Naive thymus-derived CD8-positive, alpha-beta T cell (primary cell): Measurements from ENCODE around the gene ACVR1. TPM values are rescaled to one million over a fixed set of nuclear protein-coding genes. Genes with fewer than 3 reads are reported as not detected.
A peak's percentile ranks its signal among the peaks of the same experiment; 100 is the strongest.

ENCODE experiments used
- ATAC-seq, 2 donors: fragments of 150-1000 bp; cut with Tn5 transposase in 1 of 2; sonication (Bioruptor Pico), chemical (Tn5 transposase) in 1 of 2; 1 replicate in 1 of 2; 2 replicates in 1 of 2; pipeline ENCODE4 v1.10.0; 2021; ENCODE audit warnings: mild to moderate bottlenecking in 2 of 2, moderate library complexity in 2 of 2
- POLR2A ChIA-PET: fragments of 350-600 bp; sonication (Branson Sonifier 250); formaldehyde crosslinking; loops from one replicate; lab custom pipeline; 2021; ENCODE audit warnings: antibody characterized with exemption; lab: Charles Lee
- DNase-seq, 10 donors: peaks; one replicate each; pipeline versions ENCODE4 v3.0.0 to v3.0.0-alpha.2; 2020 to 2022
- H3K27ac Mint-ChIP-seq, 10 donors: one replicate each; pipeline ENCODE4 v1.8.0; 2020 to 2022; ENCODE audit warnings: mild to moderate bottlenecking in 10 of 10, mixed read lengths in 10 of 10, moderate library complexity in 4 of 10, inconsistent platforms in 1 of 10
- H3K27me3 Mint-ChIP-seq, 5 donors: one replicate each; pipeline ENCODE4 v1.8.0; 2021 to 2022; ENCODE audit warnings: mixed read lengths in 5 of 5
- H3K36me3 Mint-ChIP-seq, 3 donors: one replicate each; pipeline ENCODE4 v1.8.0; 2020 to 2022; ENCODE audit warnings: mixed read lengths in 3 of 3, mild to moderate bottlenecking in 2 of 3, inconsistent platforms in 1 of 3
- H3K4me1 Mint-ChIP-seq, 4 donors: one replicate each; pipeline ENCODE4 v1.8.0; 2021 to 2022; ENCODE audit warnings: mixed read lengths in 4 of 4
- H3K4me3 Mint-ChIP-seq, 10 donors: one replicate each; pipeline ENCODE4 v1.8.0; 2020 to 2022; ENCODE audit warnings: mild to moderate bottlenecking in 10 of 10, mixed read lengths in 10 of 10, moderate library complexity in 6 of 10, inconsistent platforms in 1 of 10
- H3K9me3 Mint-ChIP-seq, 9 donors: one replicate each; pipeline ENCODE4 v1.8.0; 2020 to 2022; ENCODE audit warnings: mixed read lengths in 9 of 9, mild to moderate bottlenecking in 3 of 9, inconsistent platforms in 1 of 9, moderate library complexity in 1 of 9
- polyA plus RNA-seq, 3 donors: library from polyadenylated mRNA; unstranded; fragments of 300-500 nt; fragmentation: Illumina TruSeq; gene quantifications; one replicate each; pipeline ENCODE4 v1.2.3, GENCODE V29; 2021
- total RNA-seq, 8 experiments: library from RNA in 2 of 8; stranded (reverse) in 2 of 8; gene quantifications; one replicate each; pipeline ENCODE4 v1.2.3 and lab custom pipeline; 2021 to 2026

The ACVR1 gene
- total and polyA plus RNA-seq, 5 experiments from 2014 or later, result 2.6 to 14.5 (median 4.3) TPM

DNA sequence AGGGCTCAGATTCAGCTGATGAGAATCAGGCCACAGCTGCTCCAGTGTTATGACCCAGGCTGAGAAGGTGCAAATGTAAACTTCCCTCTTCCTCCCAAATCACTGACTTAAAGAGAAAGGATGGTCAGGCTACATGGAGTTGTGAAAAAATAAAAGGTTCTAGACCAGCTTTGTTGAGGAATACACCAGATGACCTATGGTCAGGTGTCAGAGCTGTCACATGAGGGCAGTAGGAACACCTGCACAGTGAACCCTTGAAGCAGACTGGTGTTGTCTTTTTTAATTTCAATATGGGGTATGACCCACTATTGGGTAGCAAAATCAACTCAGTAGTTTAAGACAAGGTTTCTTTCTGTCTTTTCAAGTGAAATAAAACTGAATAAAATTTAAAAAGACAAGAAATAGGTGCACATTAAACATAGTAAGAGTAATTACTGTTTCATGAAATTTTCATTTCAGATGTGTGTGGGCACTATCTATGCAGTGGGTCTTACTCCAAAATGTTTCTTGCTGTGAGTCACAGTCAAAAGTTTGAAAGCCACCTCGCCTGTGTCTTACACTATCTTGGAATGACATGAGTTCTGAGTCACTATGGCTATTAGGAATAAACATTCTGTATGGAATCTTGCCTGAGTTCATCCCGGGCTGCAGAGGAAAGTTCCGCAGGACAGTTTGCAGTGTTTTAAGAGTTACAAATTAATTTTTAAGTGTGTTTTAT, 83.6 kb downstream of the ACVR1 start:
- Mint-ChIP-seq H3K9me3 (no peaks in the 10 kb centered on the region), H3K27ac (no peak overlapping the region), H3K27me3 (no peaks in the 10 kb centered on the region), H3K36me3 (peaks cover 0 to 5% (median 0%) of the 10 kb centered on the region in 3 donors), H3K4me1 (peaks cover 0 to 6% (median 1%) of the 10 kb centered on the region in 4 donors), H3K4me3 (no peak overlapping the region)
- POLR2A ChIA-PET, result no interaction called here
- DNase-seq (no peak), ATAC-seq (no peak)

DNA sequence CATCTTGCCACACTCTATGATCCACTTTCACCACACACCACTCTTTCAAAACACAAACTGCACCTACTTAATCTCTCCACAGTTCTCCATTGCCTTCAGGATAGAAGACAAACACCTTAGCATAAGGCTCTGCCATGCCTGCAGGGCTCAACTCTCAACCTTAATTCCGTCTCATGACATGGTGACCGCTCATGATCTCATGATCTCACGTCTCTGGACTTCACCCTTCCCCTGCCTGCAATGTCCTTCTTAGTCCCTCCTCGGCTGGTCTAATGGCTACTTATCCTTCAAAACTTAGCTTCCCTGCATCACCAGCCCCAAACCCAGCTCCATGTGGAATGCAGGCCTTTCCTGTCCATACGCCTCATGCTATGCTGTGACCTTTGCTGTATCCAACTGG, 85.3 kb downstream of the ACVR1 start:
- H3K9me3 Mint-ChIP-seq, result no peaks in the 10 kb centered on the region
- H3K27ac Mint-ChIP-seq, result no peak overlapping the region
- no peak for ATAC-seq
- peaks cover 0 to 3% (median 2%) of the 10 kb centered on the region in 3 donors for H3K36me3 Mint-ChIP-seq
- POLR2A ChIA-PET, result no interaction called here
- H3K27me3 Mint-ChIP-seq, result no peaks in the 10 kb centered on the region
- H3K4me1 Mint-ChIP-seq, result peaks cover 0 to 6% (median 3%) of the 10 kb centered on the region in 4 donors
- no peak for DNase-seq
- H3K4me3 Mint-ChIP-seq, result no peak overlapping the region

GRCh38 chr2:157789933-157790511, 86.1 kb downstream of the ACVR1 start:
- POLR2A ChIA-PET, result no interaction called here
- peak overlapping the region in 1 of 10 donors; percentile 30 for H3K4me3 Mint-ChIP-seq
- no peaks in the 10 kb centered on the region for H3K9me3 Mint-ChIP-seq
- H3K4me1 Mint-ChIP-seq, result peaks cover 0 to 8% (median 4%) of the 10 kb centered on the region in 4 donors
- no peak for ATAC-seq
- DNase-seq, result peak in 1 of 10 donors; percentile 5
- no peaks in the 10 kb centered on the region for H3K27me3 Mint-ChIP-seq
- no peak overlapping the region for H3K27ac Mint-ChIP-seq
- peaks cover 0 to 3% (median 2%) of the 10 kb centered on the region in 3 donors for H3K36me3 Mint-ChIP-seq

DNA sequence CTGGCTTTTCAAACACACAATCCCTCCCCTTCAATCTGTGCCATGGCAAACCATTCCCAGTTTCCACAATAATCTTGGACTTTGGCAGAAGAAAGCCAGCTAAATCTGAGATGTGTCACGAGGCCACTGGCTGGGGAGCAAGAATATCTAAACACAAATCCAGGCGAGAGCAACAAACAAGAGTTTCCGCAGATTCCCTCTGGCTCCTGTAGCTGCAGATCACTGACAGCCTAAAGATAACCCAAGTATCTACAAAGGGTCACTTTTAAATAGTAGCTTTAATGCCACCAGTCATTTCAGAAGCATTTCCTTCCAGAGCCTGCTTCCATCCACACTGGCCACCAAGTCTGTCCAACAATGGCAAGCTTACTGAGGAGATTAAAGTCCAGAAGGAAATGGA, 86.9 kb downstream of the ACVR1 start:
- Mint-ChIP-seq H3K36me3 (peaks cover 0 to 2% (median 1%) of the 10 kb centered on the region in 3 donors), H3K4me1 (peaks cover 0 to 14% (median 9%) of the 10 kb centered on the region in 4 donors), H3K27ac (peak overlapping the region in 3 of 10 donors; percentile 9 to 41 (median 20)), H3K4me3 (no peak overlapping the region), H3K27me3 (no peaks in the 10 kb centered on the region), H3K9me3 (no peaks in the 10 kb centered on the region)
- no peak for DNase-seq
- no peak for ATAC-seq
- POLR2A ChIA-PET, result no interaction called here

DNA sequence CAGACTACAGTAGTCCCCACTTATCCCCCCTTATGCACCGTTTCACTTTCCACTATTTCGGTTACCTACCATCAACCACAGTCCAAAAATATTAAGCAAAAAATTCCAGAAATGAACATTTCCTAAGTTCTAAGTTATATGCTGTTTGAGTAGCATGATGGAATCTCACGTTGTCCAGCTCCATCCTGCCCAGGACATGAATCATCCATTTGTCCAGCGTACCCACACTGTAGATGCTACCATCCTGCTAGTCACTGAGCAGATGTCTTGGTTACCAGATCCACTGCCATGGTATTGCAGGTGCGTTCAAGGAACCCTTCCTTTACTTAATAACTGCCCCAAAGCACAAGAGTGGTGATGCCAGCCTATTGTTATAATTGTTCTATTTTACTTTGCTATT, 87.9 kb downstream of the ACVR1 start:
- H3K27me3 Mint-ChIP-seq, result no peaks in the 10 kb centered on the region
- POLR2A ChIA-PET, result no interaction called here
- peaks cover 0 to 2% (median 0%) of the 10 kb centered on the region in 3 donors for H3K36me3 Mint-ChIP-seq
- ATAC-seq (no peak), DNase-seq (no peak)
- H3K4me1 Mint-ChIP-seq, result peaks cover 0 to 19% (median 16%) of the 10 kb centered on the region in 4 donors
- no peaks in the 10 kb centered on the region for H3K9me3 Mint-ChIP-seq
- no peak overlapping the region for H3K4me3 Mint-ChIP-seq
- peak overlapping the region in 3 of 10 donors; percentile 21 to 67 (median 58) for H3K27ac Mint-ChIP-seq

DNA sequence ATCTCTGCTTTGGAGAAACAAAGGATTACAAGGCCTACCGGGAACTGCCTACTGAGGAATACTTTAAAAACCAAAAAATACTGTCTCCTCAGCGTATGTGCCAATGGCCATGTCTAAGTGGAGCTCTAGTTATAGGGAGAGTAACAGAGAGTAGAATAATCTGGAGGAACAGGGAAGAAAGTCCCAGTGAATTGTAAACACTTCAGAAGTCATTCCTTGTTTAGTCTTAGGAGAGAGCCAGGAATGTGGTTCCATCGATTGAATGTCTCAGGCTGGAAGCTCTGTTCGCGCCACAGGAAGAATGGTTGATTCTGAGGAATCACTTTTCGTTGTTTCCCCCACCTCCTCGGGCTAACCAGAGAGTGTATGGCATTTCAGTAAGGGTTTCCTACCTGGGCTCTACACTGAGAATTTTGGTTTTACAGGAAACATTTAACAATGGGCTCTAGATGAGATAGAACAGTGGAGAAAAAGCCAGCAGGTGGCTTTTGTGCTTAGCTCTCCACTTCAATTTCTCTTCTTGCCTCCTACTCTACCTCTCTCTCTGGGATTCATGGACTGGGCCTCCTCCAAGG, 88.7 kb downstream of the ACVR1 start:
- peaks cover 0 to 2% (median 0%) of the 10 kb centered on the region in 3 donors for H3K36me3 Mint-ChIP-seq
- no peaks in the 10 kb centered on the region for H3K9me3 Mint-ChIP-seq
- DNase-seq, result no peak
- peaks cover 4 to 24% (median 20%) of the 10 kb centered on the region in 4 donors for H3K4me1 Mint-ChIP-seq
- no peak overlapping the region for H3K4me3 Mint-ChIP-seq
- no peak for ATAC-seq
- no peaks in the 10 kb centered on the region for H3K27me3 Mint-ChIP-seq
- peak overlapping the region in 2 of 10 donors; percentile 21 to 63 for H3K27ac Mint-ChIP-seq
- POLR2A ChIA-PET, result no interaction called here

DNA sequence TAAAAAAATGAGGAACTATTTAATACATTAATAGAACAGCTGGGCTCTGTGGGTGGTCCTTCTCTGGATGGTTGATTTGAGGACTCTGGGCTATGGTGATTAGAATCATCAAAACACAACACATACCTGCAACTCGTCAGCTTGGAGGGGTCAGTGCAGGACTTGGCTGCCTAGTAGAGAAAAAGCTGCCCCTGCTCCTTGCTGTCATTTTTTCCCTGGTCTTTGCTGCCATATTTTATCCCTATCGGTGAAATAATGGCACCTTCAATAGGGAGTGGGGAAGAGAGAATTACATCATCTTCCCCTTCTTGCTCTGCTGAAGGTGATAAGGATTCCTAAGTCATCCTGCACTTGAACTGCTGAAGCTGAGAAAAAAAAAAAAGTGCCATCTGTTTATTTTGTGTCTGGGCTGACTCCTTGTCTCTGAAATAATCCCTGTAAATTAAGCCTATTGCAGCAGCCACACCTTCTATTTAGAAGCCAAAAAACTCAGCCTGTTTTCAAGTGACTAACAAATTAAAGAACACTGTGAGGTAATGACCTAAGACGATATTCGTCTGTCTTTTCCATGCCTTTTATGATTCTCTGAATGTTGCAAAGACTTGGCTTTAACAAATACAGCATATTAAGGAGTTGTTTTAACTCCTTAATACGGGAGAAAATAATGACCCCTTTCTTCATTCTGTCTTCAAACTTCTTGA, 89.3 kb downstream of the ACVR1 start:
- POLR2A ChIA-PET, result no interaction called here
- peaks cover 8 to 30% (median 26%) of the 10 kb centered on the region in 4 donors for H3K4me1 Mint-ChIP-seq

DNA sequence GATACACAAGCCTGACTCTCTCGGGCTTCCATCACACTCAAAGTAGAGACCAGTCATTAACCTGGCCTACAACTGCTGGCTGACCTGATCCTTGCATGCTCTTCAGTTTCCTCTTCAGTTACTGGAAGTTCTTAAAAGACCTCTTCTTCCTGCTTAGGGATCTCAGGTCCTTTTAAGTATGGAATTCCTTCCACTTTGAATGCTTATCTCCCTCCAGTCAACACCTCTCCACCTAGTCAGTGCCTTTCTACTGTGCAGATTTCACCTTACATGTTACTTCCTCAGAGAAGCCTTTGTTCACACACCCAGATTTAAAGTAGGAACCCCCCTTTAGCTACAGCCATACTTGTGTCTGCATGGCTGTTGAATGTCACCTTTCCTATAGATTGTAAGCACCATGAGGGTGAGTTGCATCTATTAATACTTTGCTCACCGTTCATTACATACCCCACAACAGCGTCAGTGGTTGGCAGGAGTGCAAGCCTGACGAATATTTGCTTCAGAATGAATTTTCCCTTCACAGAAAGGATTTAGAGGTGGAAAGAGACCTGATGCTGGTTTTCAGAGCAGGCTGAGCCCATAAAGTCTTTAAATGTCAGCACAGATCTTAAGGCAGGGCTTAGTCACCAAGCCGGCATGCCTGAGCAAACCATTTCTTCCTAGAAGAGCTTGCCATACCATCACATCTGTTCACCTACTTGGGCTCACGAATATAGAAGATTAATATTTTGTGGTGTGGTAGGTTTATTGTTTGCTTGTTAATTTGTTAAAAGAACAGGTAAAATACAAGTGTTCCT, 90.1 kb downstream of the ACVR1 start:
- H3K4me1 Mint-ChIP-seq, result peaks cover 10 to 37% (median 29%) of the 10 kb centered on the region in 4 donors
- no peak overlapping the region for H3K4me3 Mint-ChIP-seq

More for the DNA sequence above, 89.3 kb downstream of the ACVR1 start:
- Mint-ChIP-seq H3K4me3 (no peak overlapping the region), H3K27me3 (no peaks in the 10 kb centered on the region), H3K36me3 (peaks cover 0 to 2% (median 0%) of the 10 kb centered on the region in 3 donors), H3K27ac (peak overlapping the region in 1 of 10 donors; percentile 47), H3K9me3 (no peaks in the 10 kb centered on the region)
- ATAC-seq, result no peak
- DNase-seq, result no peak

DNA sequence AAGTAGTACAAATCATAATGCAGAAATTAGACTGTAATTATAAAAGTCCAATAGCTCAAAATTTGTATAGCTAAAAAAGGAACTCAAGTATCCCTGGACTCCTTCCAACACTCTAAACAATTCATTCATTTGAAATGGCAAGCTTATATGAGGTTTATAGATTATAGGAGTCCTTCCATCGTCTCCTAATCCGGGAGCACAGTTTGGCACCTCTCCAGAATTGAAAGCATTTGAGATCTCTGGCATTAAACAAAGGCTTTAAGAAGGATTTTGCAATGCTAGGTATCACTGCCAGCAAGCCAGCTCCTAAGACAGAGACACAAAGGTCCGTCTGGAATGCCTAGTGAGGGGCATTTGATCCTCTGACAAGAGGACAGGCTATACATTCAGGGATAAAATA, 90.9 kb downstream of the ACVR1 start:
- Mint-ChIP-seq H3K4me1 (peaks cover 10 to 37% (median 28%) of the 10 kb centered on the region in 4 donors), H3K36me3 (peaks cover 0 to 7% (median 6%) of the 10 kb centered on the region in 3 donors), H3K9me3 (no peaks in the 10 kb centered on the region), H3K4me3 (no peak overlapping the region), H3K27me3 (no peaks in the 10 kb centered on the region), H3K27ac (no peak overlapping the region)
- ATAC-seq (no peak), DNase-seq (no peak)
- POLR2A ChIA-PET, result no interaction called here

More for the DNA sequence above, 90.1 kb downstream of the ACVR1 start:
- peaks cover 0 to 2% (median 0%) of the 10 kb centered on the region in 3 donors for H3K36me3 Mint-ChIP-seq
- H3K9me3 Mint-ChIP-seq, result no peaks in the 10 kb centered on the region
- ATAC-seq, result no peak
- H3K27ac Mint-ChIP-seq, result peak overlapping the region in 2 of 10 donors; percentile 15 to 64
- no peaks in the 10 kb centered on the region for H3K27me3 Mint-ChIP-seq
- DNase-seq, result no peak
- POLR2A ChIA-PET, result no interaction called here

GRCh38 chr2:157784823-157785175, 91.3 kb downstream of the ACVR1 start:
- POLR2A ChIA-PET, result no interaction called here
- Mint-ChIP-seq H3K9me3 (no peaks in the 10 kb centered on the region), H3K36me3 (peaks cover 0 to 10% (median 8%) of the 10 kb centered on the region in 3 donors), H3K27me3 (no peaks in the 10 kb centered on the region), H3K4me3 (no peak overlapping the region), H3K4me1 (peaks cover 10 to 37% (median 26%) of the 10 kb centered on the region in 4 donors), H3K27ac (peak overlapping the region in 2 of 10 donors; percentile 39 to 69)
- no peak for ATAC-seq
- DNase-seq, result no peak

GRCh38 chr2:157784169-157784822, 91.8 kb downstream of the ACVR1 start:
- Mint-ChIP-seq H3K4me3 (no peak overlapping the region), H3K27me3 (no peaks in the 10 kb centered on the region), H3K9me3 (no peaks in the 10 kb centered on the region), H3K4me1 (peaks cover 10 to 37% (median 26%) of the 10 kb centered on the region in 4 donors), H3K36me3 (peaks cover 0 to 15% (median 13%) of the 10 kb centered on the region in 3 donors), H3K27ac (peak overlapping the region in 6 of 10 donors; percentile 9 to 72 (median 42))
- DNase-seq, result peak in 1 of 10 donors; percentile 12
- POLR2A ChIA-PET, result no interaction called here
- peak in 1 of 2 donors; percentile 42 for ATAC-seq
